Measurements from ENCODE around the gene RCBTB1.
"Not testable (repeated sequence)": the region's sequence is repeated elsewhere in the genome, so short reads cannot be mapped to it uniquely, and the experiment has no call there.

The RCBTB1 gene

GRCh38 chr13:49497272-49497671 is 88.1 kb downstream of the RCBTB1 start:
- H3K9ac ChIP-seq (ENCODE audit: low read length): no peak overlapping the region
- no peak overlapping the region for H3K27ac ChIP-seq (ENCODE audit: low read length)
- H3K4me1 ChIP-seq (ENCODE audit: control insufficient read depth, low read depth, low read length): no peaks in the 10 kb centered on the region
- no peaks in the 10 kb centered on the region for H3K27me3 ChIP-seq (ENCODE audit: control insufficient read depth, insufficient read depth, low read length)
- H3K9me3 ChIP-seq (ENCODE audit: control insufficient read depth, low read depth, low read length): no peaks in the 10 kb centered on the region
- H3K36me3 ChIP-seq (ENCODE audit: control insufficient read depth, low read depth, low read length): no peaks in the 10 kb centered on the region
- no peak overlapping the region for H3K4me3 ChIP-seq (ENCODE audit: low read length)

DNA sequence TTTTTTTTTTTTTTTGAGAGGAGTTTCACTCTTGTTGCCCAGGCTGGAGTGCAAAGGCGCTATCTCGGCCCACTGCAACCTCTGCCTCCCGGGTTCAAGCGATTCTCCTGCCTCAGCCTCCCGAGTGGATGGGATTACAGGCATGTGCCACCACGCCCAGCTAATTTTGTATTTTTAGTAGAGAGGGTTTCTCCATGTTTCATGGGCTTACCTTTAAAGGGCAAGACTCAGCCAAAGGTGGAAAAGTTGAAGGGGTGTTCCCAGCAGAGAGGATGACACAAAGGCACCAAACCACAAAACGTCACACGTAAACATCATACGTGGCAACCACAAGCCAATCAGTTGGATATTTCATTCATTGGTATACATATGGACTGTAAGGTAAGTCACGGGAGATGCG is 88.5 kb downstream of the RCBTB1 start:
- not testable (repeated sequence) for H3K27me3 ChIP-seq (ENCODE audit: control insufficient read depth, insufficient read depth, low read length); H3K4me1 ChIP-seq (ENCODE audit: control insufficient read depth, low read depth, low read length); H3K27ac ChIP-seq (ENCODE audit: low read length); H3K4me3 ChIP-seq (ENCODE audit: low read length); H3K9ac ChIP-seq (ENCODE audit: low read length); H3K36me3 ChIP-seq (ENCODE audit: control insufficient read depth, low read depth, low read length); H3K9me3 ChIP-seq (ENCODE audit: control insufficient read depth, low read depth, low read length)

- Histone ChIP-seq H3K9me3 (ENCODE audit: control insufficient read depth, low read depth, low read length) (no peaks in the 10 kb centered on the region), H3K4me1 (ENCODE audit: control insufficient read depth, low read depth, low read length) (no peaks in the 10 kb centered on the region), H3K4me3 (ENCODE audit: low read length) (peak within 1 kb of the TSS; percentile 74), H3K27ac (ENCODE audit: low read length) (peak within 1 kb of the TSS; percentile 32), H3K9ac (ENCODE audit: low read length) (peak within 1 kb of the TSS; percentile 69), H3K27me3 (ENCODE audit: control insufficient read depth, insufficient read depth, low read length) (no peaks in the 10 kb centered on the region), H3K36me3 (ENCODE audit: control insufficient read depth, low read depth, low read length) (no peaks in the 10 kb centered on the region)
Measured at GRCh38 chr13:49495783-49496762, 89.3 kb downstream of the RCBTB1 start, which contains the start of gene PHF11. TSS of gene PHF11 (plus strand) at chr13:49495953. CDS start at chr13:49496002, 49 bp downstream.

GRCh38 chr13:49494645-49495044 is 90.7 kb downstream of the RCBTB1 start:
- no peaks in the 10 kb centered on the region for H3K27me3 ChIP-seq (ENCODE audit: control insufficient read depth, insufficient read depth, low read length)
- peak overlapping the region; percentile 74 for H3K4me3 ChIP-seq (ENCODE audit: low read length)
- H3K36me3 ChIP-seq (ENCODE audit: control insufficient read depth, low read depth, low read length): no peaks in the 10 kb centered on the region
- H3K27ac ChIP-seq (ENCODE audit: low read length): no peak overlapping the region
- H3K9ac ChIP-seq (ENCODE audit: low read length): peak overlapping the region; percentile 69
- no peaks in the 10 kb centered on the region for H3K4me1 ChIP-seq (ENCODE audit: control insufficient read depth, low read depth, low read length)
- H3K9me3 ChIP-seq (ENCODE audit: control insufficient read depth, low read depth, low read length): no peaks in the 10 kb centered on the region

- Histone ChIP-seq H3K27me3 (ENCODE audit: control insufficient read depth, insufficient read depth, low read length) (no peaks in the 10 kb centered on the region), H3K4me1 (ENCODE audit: control insufficient read depth, low read depth, low read length) (no peaks in the 10 kb centered on the region), H3K9ac (ENCODE audit: low read length) (no peak overlapping the region), H3K4me3 (ENCODE audit: low read length) (no peak overlapping the region), H3K9me3 (ENCODE audit: control insufficient read depth, low read depth, low read length) (no peaks in the 10 kb centered on the region), H3K36me3 (ENCODE audit: control insufficient read depth, low read depth, low read length) (no peaks in the 10 kb centered on the region), H3K27ac (ENCODE audit: low read length) (no peak overlapping the region)
Measured at GRCh38 chr13:49488563-49488962, 96.8 kb downstream of the RCBTB1 start.
